ENCODE measurements around the gene GAB3. TPM values are rescaled to one million over a fixed set of nuclear protein-coding genes. Genes with fewer than 3 reads are reported as not detected.

Gene GAB3
- 7.3 and 20.0 TPM in 2 replicates for total RNA-seq

GRCh38 chrX:154750301-154751202 lies at the start of gene GAB3:
Gene GAB3 (minus strand): TSS chrX:154751077. CDS start chrX:154751025, 52 bp downstream.

GRCh38 chrX:154762537-154763296 lies 11.8 kb upstream of the GAB3 start, which contains the start of gene DKC1:
Gene DKC1 (plus strand): TSS chrX:154762864. CDS start chrX:154762966, 102 bp downstream.

GRCh38 chrX:154653413-154653812 lies 97.5 kb downstream of the GAB3 start, which contains the start of gene CTAG2:
Gene CTAG2 (minus strand): TSS chrX:154653579. CDS start chrX:154653515, 64 bp downstream.

Other genes starting within 250 kb of the GAB3 start
- gene FAM3A, start 234.8 kb downstream of the GAB3 start, total RNA-seq, result 31.6 and 35.5 TPM in 2 replicates
- 29.0 and 62.9 TPM in 2 replicates for gene G6PD, start 204.2 kb downstream of the GAB3 start, total RNA-seq
- 11.6 and 15.3 TPM in 2 replicates for gene IKBKG, start 203.5 kb downstream of the GAB3 start, total RNA-seq
- gene CTAG1A, start 165.9 kb downstream of the GAB3 start, total RNA-seq, result not detected in 2 replicates
- gene CTAG1B, start 131.8 kb downstream of the GAB3 start, total RNA-seq, result not detected in 2 replicates
- not detected in 2 replicates for gene CTAG2, start 97.5 kb downstream of the GAB3 start, total RNA-seq
- 37.5 and 92.8 TPM in 2 replicates for gene DKC1, start 11.8 kb upstream of the GAB3 start, total RNA-seq
- 20.9 and 42.9 TPM in 2 replicates for gene MPP1, start 54.4 kb upstream of the GAB3 start, total RNA-seq
- not detected in 2 replicates for gene SMIM9, start 83.6 kb upstream of the GAB3 start, total RNA-seq
- 0.19 and 0.56 TPM in 2 replicates for gene F8A1, start 135.3 kb upstream of the GAB3 start, total RNA-seq

Data from regular cardiac myocyte (primary cell).